LNCAP (cell line): ENCODE measurements around the gene PTBP2.

Source experiments
- TF ChIP-seq, protein P1 (sequence below): fragments of 450-650 bp; IDR thresholded peaks from 2 replicates; pipeline ENCODE4 v1.5.1; 2017; ENCODE audit warnings: mild to moderate bottlenecking

The PTBP2 gene

GRCh38 chr1:96721416-96722160 lies at the start of gene PTBP2:
PTBP2 (plus strand) TSS chr1:96721784; CDS start chr1:96721865, 81 bp downstream.
- TF ChIP-seq, protein P1, sequence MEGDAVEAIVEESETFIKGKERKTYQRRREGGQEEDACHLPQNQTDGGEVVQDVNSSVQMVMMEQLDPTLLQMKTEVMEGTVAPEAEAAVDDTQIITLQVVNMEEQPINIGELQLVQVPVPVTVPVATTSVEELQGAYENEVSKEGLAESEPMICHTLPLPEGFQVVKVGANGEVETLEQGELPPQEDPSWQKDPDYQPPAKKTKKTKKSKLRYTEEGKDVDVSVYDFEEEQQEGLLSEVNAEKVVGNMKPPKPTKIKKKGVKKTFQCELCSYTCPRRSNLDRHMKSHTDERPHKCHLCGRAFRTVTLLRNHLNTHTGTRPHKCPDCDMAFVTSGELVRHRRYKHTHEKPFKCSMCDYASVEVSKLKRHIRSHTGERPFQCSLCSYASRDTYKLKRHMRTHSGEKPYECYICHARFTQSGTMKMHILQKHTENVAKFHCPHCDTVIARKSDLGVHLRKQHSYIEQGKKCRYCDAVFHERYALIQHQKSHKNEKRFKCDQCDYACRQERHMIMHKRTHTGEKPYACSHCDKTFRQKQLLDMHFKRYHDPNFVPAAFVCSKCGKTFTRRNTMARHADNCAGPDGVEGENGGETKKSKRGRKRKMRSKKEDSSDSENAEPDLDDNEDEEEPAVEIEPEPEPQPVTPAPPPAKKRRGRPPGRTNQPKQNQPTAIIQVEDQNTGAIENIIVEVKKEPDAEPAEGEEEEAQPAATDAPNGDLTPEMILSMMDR, result no peak

GRCh38 chr1:96674915-96675314 lies 46.7 kb upstream of the PTBP2 start:
- TF ChIP-seq, protein P1, result no peak

- TF ChIP-seq, protein P1, result no peak
Observed at GRCh38 chr1:96682056-96682455, 39.5 kb upstream of the PTBP2 start.

- TF ChIP-seq, protein P1, result no peak
Observed at GRCh38 chr1:96683931-96684330, 37.7 kb upstream of the PTBP2 start.

DNA sequence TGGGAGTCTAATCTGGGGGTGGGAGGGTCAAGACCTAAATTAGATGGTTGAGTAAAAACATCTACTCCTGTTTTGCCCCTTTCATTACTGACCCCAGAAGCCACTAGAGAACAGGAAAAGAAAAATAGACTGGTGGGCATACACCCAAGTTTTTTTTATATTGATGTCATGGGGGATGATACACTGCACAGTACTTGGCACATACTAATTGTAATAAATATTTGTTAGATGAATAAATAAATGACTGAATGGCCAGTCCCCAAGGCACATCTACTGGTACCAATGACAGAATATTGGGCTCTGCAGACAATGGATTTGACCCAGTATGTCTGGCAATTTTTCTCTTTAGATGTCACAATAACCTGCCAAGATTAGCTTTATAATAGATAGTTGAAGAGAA lies 36.8 kb upstream of the PTBP2 start:
- TF ChIP-seq, protein P1, result no peak

GRCh38 chr1:96688767-96689166 lies 32.8 kb upstream of the PTBP2 start:
- TF ChIP-seq, protein P1, result no peak

DNA sequence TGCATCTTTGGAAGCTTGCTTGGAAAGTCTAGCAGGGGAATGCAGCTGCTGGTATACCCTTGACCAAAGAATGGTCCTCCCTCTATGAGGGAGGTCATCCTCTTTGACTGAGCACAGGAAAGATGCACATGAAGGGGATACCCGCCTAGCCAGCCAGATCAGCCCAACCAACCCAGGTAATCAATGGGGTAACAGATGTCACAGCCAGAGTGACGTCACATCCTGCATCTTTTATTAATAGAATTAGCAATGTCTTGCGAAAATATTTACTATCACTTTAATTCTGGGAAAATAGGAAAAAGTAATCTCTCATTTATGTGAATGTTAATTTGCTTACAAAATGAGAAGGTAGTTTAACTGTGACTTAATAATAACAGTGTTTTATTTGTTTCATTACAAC lies 25.6 kb upstream of the PTBP2 start:
- TF ChIP-seq, protein P1, result no peak
